Measurements from ENCODE around the gene LIPC. TPM values are rescaled to one million over a fixed set of nuclear protein-coding genes. Genes with fewer than 3 reads are reported as not detected.
A peak's percentile ranks its signal among the peaks of the same experiment; 100 is the strongest.

Gene LIPC
- polyA plus RNA-seq, 2 donors = 0.04 to 0.05 TPM

DNA sequence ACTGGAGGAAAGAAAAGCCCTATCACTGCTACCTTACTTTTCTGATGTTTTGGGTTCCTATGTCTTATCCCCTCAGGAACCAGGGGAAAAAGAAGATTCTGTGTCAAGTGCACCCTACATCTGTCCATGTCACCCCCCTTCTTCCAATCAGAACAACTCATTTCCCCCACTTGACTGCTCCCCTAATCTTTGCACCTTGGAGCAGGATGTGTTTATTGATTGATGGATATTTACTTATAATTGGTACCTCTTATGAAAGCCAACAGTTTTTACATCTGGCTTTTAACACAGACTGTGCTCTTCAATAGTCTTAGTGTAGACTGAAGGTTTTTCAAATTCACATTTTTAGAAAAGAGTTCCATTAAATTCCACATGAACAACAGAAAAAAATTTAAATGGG, 33.3 kb downstream of the LIPC start:
- Histone ChIP-seq H3K4me3 (ENCODE audit: low read depth in 1 of 2, low read length in 2 of 2) (no peak overlapping the region), H3K4me1 (ENCODE audit: control insufficient read depth in 2 of 2, insufficient read depth in 2 of 2, low read length in 1 of 2) (peaks cover 0 to 2% of the 10 kb centered on the region in 2 donors), H3K27me3 (ENCODE audit: control insufficient read depth in 1 of 2, insufficient read depth in 2 of 2, low read length in 2 of 2) (no peaks in the 10 kb centered on the region), H3K27ac (ENCODE audit: low read depth in 2 of 2, low read length in 1 of 2) (no peak overlapping the region), H3K9me3 (ENCODE audit: control insufficient read depth in 2 of 2, insufficient read depth in 1 of 2, low read depth in 1 of 2, low read length in 1 of 2) (no peaks in the 10 kb centered on the region), H3K36me3 (ENCODE audit: control insufficient read depth in 2 of 2, insufficient read depth in 2 of 2, low read length in 1 of 2) (no peaks in the 10 kb centered on the region)

DNA sequence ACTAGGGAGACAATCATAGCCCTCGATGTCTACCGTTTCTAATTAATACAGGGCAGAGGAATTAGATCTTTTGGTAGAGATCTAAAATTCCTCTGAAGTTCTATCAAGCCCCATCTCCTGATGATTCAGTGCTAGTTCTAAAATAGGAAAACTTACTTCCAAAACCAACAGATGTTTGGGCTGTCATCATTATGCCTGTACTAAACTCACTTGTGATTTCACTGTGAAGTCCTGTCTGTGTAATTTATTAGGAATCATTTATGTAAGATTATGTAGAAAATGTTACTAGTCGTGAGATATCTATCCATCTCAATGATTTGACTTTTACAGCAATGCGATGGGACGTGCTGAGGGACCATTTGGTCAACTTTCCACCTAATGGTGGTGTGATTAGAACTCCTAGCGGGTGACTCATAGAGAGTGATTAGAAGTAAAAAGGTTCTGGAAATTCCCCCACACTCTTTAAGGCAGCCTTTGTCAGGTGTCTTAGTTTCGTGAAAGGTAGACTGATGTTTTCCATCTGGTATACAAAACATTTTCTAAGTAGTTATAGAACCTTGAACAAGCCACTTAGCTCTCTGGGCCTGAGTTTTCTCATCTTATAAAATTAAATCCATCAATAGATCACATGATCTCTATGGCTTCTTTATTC, 34.2 kb downstream of the LIPC start:
- Histone ChIP-seq H3K27ac (ENCODE audit: low read depth in 2 of 2, low read length in 1 of 2) (no peak overlapping the region), H3K27me3 (ENCODE audit: control insufficient read depth in 1 of 2, insufficient read depth in 2 of 2, low read length in 2 of 2) (no peaks in the 10 kb centered on the region), H3K9me3 (ENCODE audit: control insufficient read depth in 2 of 2, insufficient read depth in 1 of 2, low read depth in 1 of 2, low read length in 1 of 2) (no peaks in the 10 kb centered on the region), H3K4me3 (ENCODE audit: low read depth in 1 of 2, low read length in 2 of 2) (no peak overlapping the region), H3K36me3 (ENCODE audit: control insufficient read depth in 2 of 2, insufficient read depth in 2 of 2, low read length in 1 of 2) (no peaks in the 10 kb centered on the region), H3K4me1 (ENCODE audit: control insufficient read depth in 2 of 2, insufficient read depth in 2 of 2, low read length in 1 of 2) (peaks cover 0 to 2% of the 10 kb centered on the region in 2 donors)
- 78 to 83% methylated on average over 7 of the region's 7 CpGs for WGBS, 2 donors

- no peaks in the 10 kb centered on the region for H3K27me3 ChIP-seq (ENCODE audit: control insufficient read depth in 1 of 2, insufficient read depth in 2 of 2, low read length in 2 of 2)
- peaks cover 0 to 2% of the 10 kb centered on the region in 2 donors for H3K4me1 ChIP-seq (ENCODE audit: control insufficient read depth in 2 of 2, insufficient read depth in 2 of 2, low read length in 1 of 2)
- H3K36me3 ChIP-seq (ENCODE audit: control insufficient read depth in 2 of 2, insufficient read depth in 2 of 2, low read length in 1 of 2) = no peaks in the 10 kb centered on the region
- H3K27ac ChIP-seq (ENCODE audit: low read depth in 2 of 2, low read length in 1 of 2) = no peak overlapping the region
- 96 to 97% methylated on average over 2 of the region's 2 CpGs for WGBS, 2 donors
- no peaks in the 10 kb centered on the region for H3K9me3 ChIP-seq (ENCODE audit: control insufficient read depth in 2 of 2, insufficient read depth in 1 of 2, low read depth in 1 of 2, low read length in 1 of 2)
- H3K4me3 ChIP-seq (ENCODE audit: low read depth in 1 of 2, low read length in 2 of 2) = no peak overlapping the region
Measured at GRCh38 chr15:58466566-58466965, 34.8 kb downstream of the LIPC start.

DNA sequence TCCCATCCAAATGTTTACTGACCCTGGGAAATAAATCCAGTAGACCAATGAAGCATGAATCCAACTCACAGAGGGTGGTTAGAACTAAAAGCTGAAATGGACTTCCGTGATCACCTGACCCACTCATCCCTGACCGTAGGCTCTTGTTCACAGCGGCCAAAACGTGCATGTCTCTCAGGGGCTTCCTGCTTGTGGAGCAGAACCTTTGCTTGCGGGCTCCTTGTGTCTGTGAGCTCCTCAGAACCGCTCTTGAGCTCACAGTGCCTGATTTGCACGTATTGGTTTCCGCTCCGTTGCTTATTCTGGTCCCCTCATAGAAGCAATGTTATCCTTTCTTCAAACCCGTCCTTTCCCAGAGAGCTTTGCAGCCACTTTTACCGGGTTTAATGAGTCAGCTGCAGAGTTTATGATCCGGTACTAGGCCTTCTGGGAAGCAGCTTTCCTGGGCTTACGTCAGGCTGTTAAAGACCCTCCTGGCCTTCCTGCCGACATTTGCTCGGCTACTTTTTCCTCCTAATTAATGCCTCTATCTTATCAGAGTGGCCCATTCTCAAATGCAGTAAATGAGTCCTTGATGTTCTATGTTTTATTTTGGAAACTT, 35.4 kb downstream of the LIPC start:
- no peak overlapping the region for H3K27ac ChIP-seq (ENCODE audit: low read depth in 2 of 2, low read length in 1 of 2)
- no peaks in the 10 kb centered on the region for H3K27me3 ChIP-seq (ENCODE audit: control insufficient read depth in 1 of 2, insufficient read depth in 2 of 2, low read length in 2 of 2)
- H3K9me3 ChIP-seq (ENCODE audit: control insufficient read depth in 2 of 2, insufficient read depth in 1 of 2, low read depth in 1 of 2, low read length in 1 of 2) = no peaks in the 10 kb centered on the region
- 77 to 88% methylated on average over 15 of the region's 15 CpGs for WGBS, 2 donors
- H3K36me3 ChIP-seq (ENCODE audit: control insufficient read depth in 2 of 2, insufficient read depth in 2 of 2, low read length in 1 of 2) = no peaks in the 10 kb centered on the region
- no peak overlapping the region for H3K4me3 ChIP-seq (ENCODE audit: low read depth in 1 of 2, low read length in 2 of 2)
- peaks cover 0 to 2% of the 10 kb centered on the region in 2 donors for H3K4me1 ChIP-seq (ENCODE audit: control insufficient read depth in 2 of 2, insufficient read depth in 2 of 2, low read length in 1 of 2)

DNA sequence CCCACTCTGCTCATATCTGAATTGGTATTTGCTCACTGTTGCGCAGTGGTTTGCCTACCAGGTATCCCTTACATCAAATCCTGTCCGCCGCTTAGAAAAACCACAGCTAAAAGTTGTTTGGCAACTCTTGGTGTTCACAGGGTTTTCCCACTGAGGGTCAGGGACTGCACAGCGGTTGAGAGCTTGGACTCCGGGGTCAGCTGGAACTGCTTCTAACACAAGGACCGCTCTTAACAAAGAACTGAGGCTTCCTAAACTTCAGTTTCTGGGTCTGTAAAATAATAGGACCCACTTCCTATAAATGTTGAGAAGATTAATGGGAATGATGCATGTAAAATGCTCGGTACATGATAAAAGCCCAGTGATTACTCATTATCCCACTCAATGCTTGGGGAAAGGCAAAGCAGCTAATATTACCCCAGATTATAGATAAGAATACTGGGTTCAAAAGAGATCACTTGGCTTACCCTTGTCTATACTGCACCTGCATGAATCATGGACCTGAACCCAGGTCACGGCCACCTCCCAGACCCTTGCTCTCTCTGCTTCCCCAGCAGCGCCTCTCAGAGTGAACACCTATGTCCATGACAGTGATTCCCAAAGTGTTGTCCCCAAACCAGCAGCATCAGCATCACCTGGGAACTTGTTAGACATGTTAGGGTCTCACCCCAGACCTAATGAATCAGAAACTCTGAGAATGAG, 36.1 kb downstream of the LIPC start:
- H3K4me1 ChIP-seq (ENCODE audit: control insufficient read depth in 2 of 2, insufficient read depth in 2 of 2, low read length in 1 of 2) = peaks cover 0 to 3% of the 10 kb centered on the region in 2 donors
- H3K9me3 ChIP-seq (ENCODE audit: control insufficient read depth in 2 of 2, insufficient read depth in 1 of 2, low read depth in 1 of 2, low read length in 1 of 2) = no peaks in the 10 kb centered on the region
- no peak overlapping the region for H3K4me3 ChIP-seq (ENCODE audit: low read depth in 1 of 2, low read length in 2 of 2)
- no peaks in the 10 kb centered on the region for H3K36me3 ChIP-seq (ENCODE audit: control insufficient read depth in 2 of 2, insufficient read depth in 2 of 2, low read length in 1 of 2)
- no peak overlapping the region for H3K27ac ChIP-seq (ENCODE audit: low read depth in 2 of 2, low read length in 1 of 2)
- no peaks in the 10 kb centered on the region for H3K27me3 ChIP-seq (ENCODE audit: control insufficient read depth in 1 of 2, insufficient read depth in 2 of 2, low read length in 2 of 2)
- whole genome bisulfite sequencing, 2 donors = 86 to 88% methylated on average over 9 of the region's 9 CpGs

DNA sequence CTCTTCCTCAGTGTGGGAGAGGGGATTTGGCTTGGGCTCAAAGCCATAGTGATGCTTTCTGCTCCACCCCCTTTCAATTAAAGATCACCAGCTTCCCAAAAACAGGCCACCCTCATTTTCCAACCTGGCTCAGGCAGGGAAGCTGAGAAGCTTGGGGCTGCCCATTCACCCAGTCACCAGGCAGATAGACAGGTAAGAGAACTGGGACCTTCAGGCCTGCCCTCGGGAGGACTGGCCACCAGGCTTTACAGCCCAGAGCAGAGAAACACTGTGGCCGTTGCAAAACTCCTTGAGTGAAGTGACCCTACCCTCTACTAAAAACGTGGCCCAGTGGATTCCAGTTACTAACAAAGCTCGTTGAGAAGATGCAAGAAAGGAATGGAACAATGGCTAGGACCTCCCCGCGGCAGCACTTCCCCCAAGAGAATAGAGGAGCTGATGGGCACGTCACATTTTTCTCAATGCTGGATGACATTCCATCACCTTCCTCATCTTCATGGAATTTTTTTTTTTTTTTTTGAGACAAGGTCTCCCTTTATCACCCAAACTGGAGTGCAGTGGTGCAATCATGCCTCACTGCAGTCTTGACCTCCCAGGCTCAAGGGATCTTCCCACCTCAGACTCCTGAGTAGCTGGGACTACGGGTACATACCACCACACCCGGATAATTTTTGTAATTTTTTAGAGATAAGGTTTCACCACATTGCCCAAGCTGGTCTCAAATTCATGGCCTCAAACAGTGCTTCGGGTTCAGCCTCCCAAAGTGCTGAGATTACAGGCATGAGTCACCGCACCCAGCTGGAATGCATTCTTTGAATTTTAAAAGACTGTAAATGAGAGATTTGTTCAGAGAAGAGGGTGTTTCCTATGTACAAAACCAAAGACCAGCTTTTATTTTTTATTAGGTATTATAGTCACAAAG, 37.9 kb downstream of the LIPC start:
- 70 to 73% methylated on average over 11 of the region's 11 CpGs for WGBS, 2 donors
- H3K9me3 ChIP-seq (ENCODE audit: control insufficient read depth in 2 of 2, insufficient read depth in 1 of 2, low read depth in 1 of 2, low read length in 1 of 2) = no peaks in the 10 kb centered on the region
- H3K27me3 ChIP-seq (ENCODE audit: control insufficient read depth in 1 of 2, insufficient read depth in 2 of 2, low read length in 2 of 2) = no peaks in the 10 kb centered on the region
- H3K4me3 ChIP-seq (ENCODE audit: low read depth in 1 of 2, low read length in 2 of 2) = no peak overlapping the region
- H3K36me3 ChIP-seq (ENCODE audit: control insufficient read depth in 2 of 2, insufficient read depth in 2 of 2, low read length in 1 of 2) = no peaks in the 10 kb centered on the region
- H3K27ac ChIP-seq (ENCODE audit: low read depth in 2 of 2, low read length in 1 of 2) = no peak overlapping the region
- H3K4me1 ChIP-seq (ENCODE audit: control insufficient read depth in 2 of 2, insufficient read depth in 2 of 2, low read length in 1 of 2) = peaks cover 0 to 9% of the 10 kb centered on the region in 2 donors

DNA sequence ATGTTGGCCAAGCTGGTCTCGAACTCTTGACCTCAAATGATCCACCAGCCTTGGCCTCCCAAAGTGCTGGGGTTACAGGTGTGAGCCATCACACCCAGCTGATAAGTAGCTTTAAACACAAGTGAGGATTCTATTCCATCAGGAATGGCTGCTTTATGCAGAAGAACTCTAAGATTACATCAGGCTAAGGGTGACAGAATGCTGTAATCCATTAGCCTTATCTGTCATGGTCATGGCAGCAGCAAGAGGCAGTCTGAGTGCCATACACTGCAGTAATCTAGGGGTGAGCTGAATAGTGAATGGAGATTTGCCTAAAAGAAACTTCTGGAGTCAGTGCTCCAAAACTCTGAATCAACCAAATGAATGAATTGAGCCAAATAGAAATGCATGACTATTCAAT, 39.6 kb downstream of the LIPC start:
- peaks cover 0 to 14% of the 10 kb centered on the region in 2 donors for H3K4me1 ChIP-seq (ENCODE audit: control insufficient read depth in 2 of 2, insufficient read depth in 2 of 2, low read length in 1 of 2)
- 92 to 94% methylated on average over 1 of the region's 1 CpG for WGBS, 2 donors

DNA sequence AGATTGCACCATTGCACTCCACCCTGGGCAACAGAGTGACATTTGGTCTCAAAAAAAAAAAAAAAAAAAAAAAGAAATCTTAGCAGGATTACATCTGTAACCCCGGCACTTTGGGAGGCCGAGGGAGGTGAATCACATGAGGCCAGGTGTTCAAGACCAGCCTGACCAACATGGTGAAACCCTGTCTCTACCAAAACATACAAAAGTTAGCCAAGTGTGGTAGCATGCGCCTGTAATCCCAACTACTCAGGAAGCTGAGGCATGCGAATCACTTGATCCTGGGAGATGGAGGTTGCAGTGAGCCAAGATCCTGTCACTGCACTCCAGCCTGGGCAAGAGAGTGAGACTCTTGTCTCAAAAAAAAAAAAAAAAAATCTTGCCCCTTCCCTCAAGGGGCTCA, 40.4 kb downstream of the LIPC start:
- 81 to 90% methylated on average over 4 of the region's 4 CpGs for WGBS, 2 donors
- Histone ChIP-seq H3K27me3 (ENCODE audit: control insufficient read depth in 1 of 2, insufficient read depth in 2 of 2, low read length in 2 of 2) (no peaks in the 10 kb centered on the region), H3K4me3 (ENCODE audit: low read depth in 1 of 2, low read length in 2 of 2) (no peak overlapping the region), H3K36me3 (ENCODE audit: control insufficient read depth in 2 of 2, insufficient read depth in 2 of 2, low read length in 1 of 2) (no peaks in the 10 kb centered on the region), H3K4me1 (ENCODE audit: control insufficient read depth in 2 of 2, insufficient read depth in 2 of 2, low read length in 1 of 2) (peaks cover 0 to 14% of the 10 kb centered on the region in 2 donors), H3K27ac (ENCODE audit: low read depth in 2 of 2, low read length in 1 of 2) (no peak overlapping the region), H3K9me3 (ENCODE audit: control insufficient read depth in 2 of 2, insufficient read depth in 1 of 2, low read depth in 1 of 2, low read length in 1 of 2) (no peaks in the 10 kb centered on the region)

More for the DNA sequence above, 39.6 kb downstream of the LIPC start:
- Histone ChIP-seq H3K36me3 (ENCODE audit: control insufficient read depth in 2 of 2, insufficient read depth in 2 of 2, low read length in 1 of 2) (no peaks in the 10 kb centered on the region), H3K9me3 (ENCODE audit: control insufficient read depth in 2 of 2, insufficient read depth in 1 of 2, low read depth in 1 of 2, low read length in 1 of 2) (no peaks in the 10 kb centered on the region), H3K27me3 (ENCODE audit: control insufficient read depth in 1 of 2, insufficient read depth in 2 of 2, low read length in 2 of 2) (no peaks in the 10 kb centered on the region), H3K4me3 (ENCODE audit: low read depth in 1 of 2, low read length in 2 of 2) (no peak overlapping the region), H3K27ac (ENCODE audit: low read depth in 2 of 2, low read length in 1 of 2) (no peak overlapping the region)

DNA sequence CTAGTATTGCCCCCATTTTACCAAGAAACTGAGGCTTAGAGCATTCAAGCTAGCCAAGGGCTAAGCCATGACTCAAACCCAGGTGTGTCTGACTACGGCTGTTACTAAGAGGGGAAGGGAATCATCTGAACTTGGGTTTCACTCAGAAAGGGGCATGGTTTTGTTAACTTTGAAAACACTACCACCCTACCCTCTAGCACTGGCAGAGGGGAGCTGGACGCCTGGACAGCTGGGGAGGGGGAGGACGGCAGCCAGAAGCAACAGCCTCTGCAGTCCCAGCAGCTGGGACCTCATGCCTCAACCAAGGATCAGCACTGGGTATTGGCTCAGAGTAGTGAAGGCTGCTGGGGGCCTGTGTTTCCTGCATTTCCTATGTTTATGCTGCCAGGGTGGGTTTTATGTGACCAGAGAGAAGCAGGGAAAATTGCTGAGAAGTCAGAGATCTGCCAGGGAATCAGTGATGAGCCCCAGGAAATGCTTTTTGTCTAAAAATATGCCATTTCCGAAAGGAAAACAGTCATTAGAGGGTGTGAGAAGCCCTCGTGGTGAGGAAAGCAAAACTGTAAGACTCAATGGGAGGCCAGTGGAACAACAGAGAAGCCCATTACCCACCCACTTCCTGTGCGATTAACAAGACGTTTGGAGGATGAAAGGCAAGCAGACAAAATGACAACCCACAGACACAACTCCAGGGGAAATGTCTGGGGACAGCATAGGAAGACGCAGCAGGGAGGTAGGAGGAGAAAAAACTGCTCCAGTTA, 41.2 kb downstream of the LIPC start:
- WGBS, 2 donors = 59 to 66% methylated on average over 8 of the region's 8 CpGs

More for the DNA sequence above, 41.2 kb downstream of the LIPC start:
- Histone ChIP-seq H3K4me3 (ENCODE audit: low read depth in 1 of 2, low read length in 2 of 2) (no peak overlapping the region), H3K9me3 (ENCODE audit: control insufficient read depth in 2 of 2, insufficient read depth in 1 of 2, low read depth in 1 of 2, low read length in 1 of 2) (no peaks in the 10 kb centered on the region), H3K4me1 (ENCODE audit: control insufficient read depth in 2 of 2, insufficient read depth in 2 of 2, low read length in 1 of 2) (peaks cover 0 to 14% of the 10 kb centered on the region in 2 donors), H3K36me3 (ENCODE audit: control insufficient read depth in 2 of 2, insufficient read depth in 2 of 2, low read length in 1 of 2) (no peaks in the 10 kb centered on the region), H3K27ac (ENCODE audit: low read depth in 2 of 2, low read length in 1 of 2) (peak overlapping the region in 1 of 2 donors; percentile 13), H3K27me3 (ENCODE audit: control insufficient read depth in 1 of 2, insufficient read depth in 2 of 2, low read length in 2 of 2) (no peaks in the 10 kb centered on the region)
